Measurements from ENCODE around the gene MSMB.
"Not testable (repeated sequence)": the region's sequence is repeated elsewhere in the genome, so short reads cannot be mapped to it uniquely, and the experiment has no call there.

Gene MSMB

GRCh38 chr10:46060706-46061105, 14.6 kb upstream of the MSMB start:
- peaks cover 13 to 15% of the 10 kb centered on the region in 2 donors for H3K27me3 Mint-ChIP-seq
- ATAC-seq (replicated peaks) (no peak), DNase-seq (no peak)
- peaks cover 2 to 8% of the 10 kb centered on the region in 2 donors for H3K9me3 Mint-ChIP-seq
- peaks cover 5% of the 10 kb centered on the region for H3K36me3 Mint-ChIP-seq (ENCODE audit: insufficient read depth)
- no peak overlapping the region for H3K4me3 Mint-ChIP-seq
- H3K4me1 Mint-ChIP-seq (ENCODE audit: low read depth in 2 of 2), result no peaks in the 10 kb centered on the region
- H3K27ac Mint-ChIP-seq, result no peak overlapping the region

GRCh38 chr10:46057927-46058326, 11.9 kb upstream of the MSMB start:
- peaks cover 14 to 20% of the 10 kb centered on the region in 2 donors for H3K27me3 Mint-ChIP-seq
- ATAC-seq (replicated peaks); H3K4me1 Mint-ChIP-seq (ENCODE audit: low read depth in 2 of 2); DNase-seq; H3K36me3 Mint-ChIP-seq (ENCODE audit: insufficient read depth); H3K27ac Mint-ChIP-seq; H3K9me3 Mint-ChIP-seq; H3K4me3 Mint-ChIP-seq: not testable (repeated sequence)

- Mint-ChIP-seq H3K9me3 (peaks cover 2 to 8% of the 10 kb centered on the region in 2 donors), H3K36me3 (ENCODE audit: insufficient read depth) (peaks cover 5% of the 10 kb centered on the region), H3K27me3 (peaks cover 16 to 20% of the 10 kb centered on the region in 2 donors), H3K4me1 (ENCODE audit: low read depth in 2 of 2) (peaks cover 0 to 3% of the 10 kb centered on the region in 2 donors), H3K4me3 (no peak overlapping the region), H3K27ac (no peak overlapping the region)
- ATAC-seq (replicated peaks) (no peak), DNase-seq (no peak)
Observed at GRCh38 chr10:46057038-46057437, 11.0 kb upstream of the MSMB start.

GRCh38 chr10:46055771-46056170, 9.7 kb upstream of the MSMB start:
- Mint-ChIP-seq H3K27me3 (peaks cover 18 to 26% of the 10 kb centered on the region in 2 donors), H3K9me3 (peaks cover 2 to 8% of the 10 kb centered on the region in 2 donors), H3K4me3 (no peak overlapping the region), H3K4me1 (ENCODE audit: low read depth in 2 of 2) (peaks cover 0 to 3% of the 10 kb centered on the region in 2 donors), H3K36me3 (ENCODE audit: insufficient read depth) (peaks cover 5% of the 10 kb centered on the region), H3K27ac (no peak overlapping the region)
- ATAC-seq (replicated peaks), result no peak
- no peak for DNase-seq

- H3K4me1 Mint-ChIP-seq (ENCODE audit: low read depth in 2 of 2), result peaks cover 0 to 3% of the 10 kb centered on the region in 2 donors
- H3K36me3 Mint-ChIP-seq (ENCODE audit: insufficient read depth), result peaks cover 5% of the 10 kb centered on the region
- peaks cover 2 to 8% of the 10 kb centered on the region in 2 donors for H3K9me3 Mint-ChIP-seq
- H3K27ac Mint-ChIP-seq, result no peak overlapping the region
- DNase-seq (no peak), ATAC-seq (replicated peaks) (no peak)
- H3K27me3 Mint-ChIP-seq, result peaks cover 18 to 26% of the 10 kb centered on the region in 2 donors
- H3K4me3 Mint-ChIP-seq, result no peak overlapping the region
Observed at GRCh38 chr10:46053534-46054434, 7.7 kb upstream of the MSMB start.

- Mint-ChIP-seq H3K4me1 (ENCODE audit: low read depth in 2 of 2) (peaks cover 0 to 3% of the 10 kb centered on the region in 2 donors), H3K27ac (no peak overlapping the region), H3K9me3 (peaks cover 2 to 8% of the 10 kb centered on the region in 2 donors), H3K27me3 (peaks cover 18 to 26% of the 10 kb centered on the region in 2 donors), H3K4me3 (no peak overlapping the region), H3K36me3 (ENCODE audit: insufficient read depth) (peaks cover 5% of the 10 kb centered on the region)
- DNase-seq (no peak), ATAC-seq (replicated peaks) (no peak)
Observed at GRCh38 chr10:46052791-46053375, 6.8 kb upstream of the MSMB start.

- no peak overlapping the region for H3K27ac Mint-ChIP-seq
- peaks cover 21 to 26% of the 10 kb centered on the region in 2 donors for H3K27me3 Mint-ChIP-seq
- no peak for ATAC-seq (replicated peaks)
- peaks cover 5% of the 10 kb centered on the region for H3K36me3 Mint-ChIP-seq (ENCODE audit: insufficient read depth)
- no peak for DNase-seq
- no peak overlapping the region for H3K4me3 Mint-ChIP-seq
- H3K4me1 Mint-ChIP-seq (ENCODE audit: low read depth in 2 of 2), result peaks cover 0 to 3% of the 10 kb centered on the region in 2 donors
- H3K9me3 Mint-ChIP-seq, result peaks cover 0 to 6% of the 10 kb centered on the region in 2 donors
Observed at GRCh38 chr10:46052057-46052790, 6.2 kb upstream of the MSMB start.

- no peak for ATAC-seq (replicated peaks)
- H3K27me3 Mint-ChIP-seq, result peaks cover 18 to 26% of the 10 kb centered on the region in 2 donors
- no peaks in the 10 kb centered on the region for H3K9me3 Mint-ChIP-seq
- peaks cover 0 to 3% of the 10 kb centered on the region in 2 donors for H3K4me1 Mint-ChIP-seq (ENCODE audit: low read depth in 2 of 2)
- no peak overlapping the region for H3K27ac Mint-ChIP-seq
- H3K4me3 Mint-ChIP-seq, result no peak overlapping the region
- H3K36me3 Mint-ChIP-seq (ENCODE audit: insufficient read depth), result no peaks in the 10 kb centered on the region
- no peak for DNase-seq
Observed at GRCh38 chr10:46050941-46051623, 5.0 kb upstream of the MSMB start.

GRCh38 chr10:46049497-46049831, 3.4 kb upstream of the MSMB start:
- ATAC-seq (replicated peaks), result not testable (repeated sequence)

GRCh38 chr10:46048152-46048551, 2.1 kb upstream of the MSMB start:
- Mint-ChIP-seq H3K9me3 (no peaks in the 10 kb centered on the region), H3K27me3 (peaks cover 19 to 27% of the 10 kb centered on the region in 2 donors), H3K4me1 (ENCODE audit: low read depth in 2 of 2) (no peaks in the 10 kb centered on the region), H3K27ac (no peak overlapping the region), H3K4me3 (no peak overlapping the region), H3K36me3 (ENCODE audit: insufficient read depth) (no peaks in the 10 kb centered on the region)
- ATAC-seq (replicated peaks) (no peak), DNase-seq (no peak)

More at GRCh38 chr10:46049497-46049831, 3.4 kb upstream of the MSMB start:
- H3K4me1 Mint-ChIP-seq (ENCODE audit: low read depth in 2 of 2); H3K9me3 Mint-ChIP-seq; H3K4me3 Mint-ChIP-seq; H3K27ac Mint-ChIP-seq; DNase-seq; H3K36me3 Mint-ChIP-seq (ENCODE audit: insufficient read depth): not testable (repeated sequence)
- peaks cover 16 to 25% of the 10 kb centered on the region in 2 donors for H3K27me3 Mint-ChIP-seq

GRCh38 chr10:46042527-46042926, 3.5 kb downstream of the MSMB start:
- no peaks in the 10 kb centered on the region for H3K4me1 Mint-ChIP-seq (ENCODE audit: low read depth in 2 of 2)
- ATAC-seq (replicated peaks) (no peak), DNase-seq (no peak)
- no peak overlapping the region for H3K4me3 Mint-ChIP-seq
- H3K27ac Mint-ChIP-seq, result no peak overlapping the region
- no peaks in the 10 kb centered on the region for H3K9me3 Mint-ChIP-seq
- no peaks in the 10 kb centered on the region for H3K36me3 Mint-ChIP-seq (ENCODE audit: insufficient read depth)
- peaks cover 18 to 20% of the 10 kb centered on the region in 2 donors for H3K27me3 Mint-ChIP-seq

- Mint-ChIP-seq H3K4me3 (no peak overlapping the region), H3K4me1 (ENCODE audit: low read depth in 2 of 2) (no peaks in the 10 kb centered on the region), H3K36me3 (ENCODE audit: insufficient read depth) (no peaks in the 10 kb centered on the region), H3K9me3 (no peaks in the 10 kb centered on the region), H3K27me3 (peaks cover 24 to 27% of the 10 kb centered on the region in 2 donors), H3K27ac (no peak overlapping the region)
- ATAC-seq (replicated peaks), result no peak
- no peak for DNase-seq
Observed at GRCh38 chr10:46040004-46040403, 6.1 kb downstream of the MSMB start.

Data from effector memory CD8-positive, alpha-beta T cell (primary cell).